GM21423 (cell line): Measurements from ENCODE around the gene TCP11L1.

ENCODE experiments used
- ATAC-seq: cut with Tn5 transposase; IDR thresholded peaks from one replicate; pipeline ENCODE4 v1.9.1; 2021; ENCODE audit warnings: mild to moderate bottlenecking, moderate library complexity; ENCODE audit not compliant: unreplicated experiment

TCP11L1 gene, protein sequence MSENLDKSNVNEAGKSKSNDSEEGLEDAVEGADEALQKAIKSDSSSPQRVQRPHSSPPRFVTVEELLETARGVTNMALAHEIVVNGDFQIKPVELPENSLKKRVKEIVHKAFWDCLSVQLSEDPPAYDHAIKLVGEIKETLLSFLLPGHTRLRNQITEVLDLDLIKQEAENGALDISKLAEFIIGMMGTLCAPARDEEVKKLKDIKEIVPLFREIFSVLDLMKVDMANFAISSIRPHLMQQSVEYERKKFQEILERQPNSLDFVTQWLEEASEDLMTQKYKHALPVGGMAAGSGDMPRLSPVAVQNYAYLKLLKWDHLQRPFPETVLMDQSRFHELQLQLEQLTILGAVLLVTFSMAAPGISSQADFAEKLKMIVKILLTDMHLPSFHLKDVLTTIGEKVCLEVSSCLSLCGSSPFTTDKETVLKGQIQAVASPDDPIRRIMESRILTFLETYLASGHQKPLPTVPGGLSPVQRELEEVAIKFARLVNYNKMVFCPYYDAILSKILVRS

DNA sequence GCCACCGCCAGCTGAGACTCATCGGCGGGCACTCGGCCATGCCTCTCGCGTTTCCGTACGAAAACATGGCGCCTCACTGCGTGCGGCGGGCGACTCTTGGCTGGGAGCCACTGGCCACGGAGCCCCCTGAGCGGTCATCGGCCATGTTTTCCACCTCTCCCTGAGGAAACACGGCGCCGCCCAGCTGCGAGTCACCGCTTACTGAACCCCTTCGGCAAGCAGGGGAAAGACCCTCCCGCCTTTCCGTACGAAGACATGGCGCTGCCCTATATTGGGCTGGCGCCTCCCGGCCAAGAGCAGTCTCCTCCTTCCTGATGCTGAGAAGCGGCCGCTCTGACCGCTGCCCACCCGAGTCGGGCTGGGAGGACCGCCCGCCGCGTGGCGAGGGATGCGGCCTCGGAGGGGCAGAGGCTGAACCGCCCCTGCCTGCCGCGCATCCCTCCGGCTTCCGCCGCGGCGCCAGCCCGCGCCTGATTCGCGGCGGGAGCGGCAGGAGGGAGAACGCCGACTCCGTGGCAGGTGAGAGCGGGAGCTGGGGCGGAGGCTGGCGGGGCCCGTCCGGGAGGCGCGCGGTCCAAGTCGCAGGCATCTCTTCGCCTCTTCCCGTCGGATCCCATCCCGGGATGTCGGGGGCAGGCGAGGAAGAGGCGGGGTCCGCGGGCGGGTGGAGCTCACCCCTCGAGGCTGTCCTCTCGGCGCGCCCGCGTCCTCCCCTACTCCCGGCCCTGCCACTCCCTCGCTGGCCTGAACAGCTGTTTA lies at the start of gene TCP11L1:
TSS of gene TCP11L1 (plus strand) at position 299 of the 759 bp plus-strand sequence. CDS start 4,202 bp downstream, outside the sequence.
- peak; percentile 78 for ATAC-seq

DNA sequence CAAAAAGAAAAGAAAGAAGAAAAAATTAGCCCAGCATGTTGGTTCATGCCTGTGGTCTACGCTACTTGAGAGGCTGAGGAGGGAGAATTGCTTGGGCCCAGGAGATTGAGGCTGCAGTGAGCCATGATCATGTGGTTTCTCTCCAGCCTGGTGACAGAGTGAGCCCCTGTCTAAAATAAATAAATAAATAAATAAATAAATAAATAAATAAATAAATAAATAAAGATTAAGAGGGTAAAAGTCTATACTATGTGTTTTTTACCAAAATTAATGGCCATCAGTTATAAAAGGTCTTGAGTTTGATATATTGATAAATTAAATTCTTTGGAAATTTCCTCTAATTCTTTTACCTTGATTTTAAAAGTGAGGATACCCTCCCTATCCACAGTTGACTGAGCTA lies 48.9 kb upstream of the TCP11L1 start:
- no peak for ATAC-seq

DNA sequence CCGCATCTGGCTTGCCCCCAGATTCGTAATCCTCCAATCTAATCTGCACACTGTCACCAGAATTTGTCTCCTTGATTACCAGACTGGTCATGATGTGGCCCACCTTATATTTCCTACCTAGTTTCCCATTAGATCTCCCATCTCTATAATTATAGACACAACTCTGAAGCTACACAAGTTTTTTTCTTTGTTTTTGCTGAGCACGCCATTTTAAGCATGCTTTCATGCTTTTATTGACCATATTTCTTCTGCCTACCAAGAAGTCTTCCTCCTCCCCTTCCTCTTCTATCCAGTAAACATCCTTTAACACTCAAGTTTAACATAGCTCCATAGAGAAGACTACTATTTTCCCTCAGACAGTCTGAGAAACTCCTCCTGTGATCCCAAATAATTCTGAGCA lies 47.9 kb upstream of the TCP11L1 start:
- no peak for ATAC-seq

DNA sequence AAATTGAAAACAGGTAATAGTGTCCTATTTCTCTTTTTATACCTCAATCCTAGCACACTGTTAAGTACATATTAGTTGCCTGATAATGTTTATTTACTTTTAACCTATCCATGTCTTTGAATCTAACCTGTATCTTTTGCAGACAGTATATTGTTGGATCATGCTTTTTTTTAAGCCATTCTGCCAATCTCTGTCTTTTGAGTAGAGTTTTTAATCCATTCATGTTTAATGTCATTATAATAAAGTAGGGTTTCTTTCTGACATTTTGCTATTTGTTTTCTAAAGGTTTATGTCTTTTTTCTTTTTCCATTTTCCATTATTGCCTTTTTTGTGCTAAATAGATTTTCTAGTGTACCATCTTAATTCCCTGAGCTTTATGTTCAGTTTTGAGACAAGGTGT lies 47.5 kb upstream of the TCP11L1 start:
- no peak for ATAC-seq

DNA sequence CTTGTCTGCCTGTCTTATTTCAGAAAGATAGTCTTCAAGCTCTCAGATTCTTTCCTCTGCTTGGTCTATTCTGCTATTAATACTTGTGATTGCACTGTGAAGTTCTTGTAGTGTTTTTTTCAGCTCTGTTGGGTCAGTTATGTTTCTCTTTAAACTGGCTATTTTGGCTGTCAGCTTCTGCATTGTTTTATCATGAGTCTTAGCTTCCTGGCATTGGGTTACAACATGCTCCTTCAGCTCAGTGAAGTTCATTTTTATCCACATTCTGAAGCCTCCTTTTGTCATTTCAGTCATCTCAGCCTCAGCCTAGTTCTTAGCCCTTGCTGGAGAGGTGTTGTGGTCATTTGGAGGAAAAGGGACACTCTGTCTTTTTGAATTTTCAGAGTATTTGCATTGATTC lies 39.2 kb upstream of the TCP11L1 start:
- no peak for ATAC-seq

DNA sequence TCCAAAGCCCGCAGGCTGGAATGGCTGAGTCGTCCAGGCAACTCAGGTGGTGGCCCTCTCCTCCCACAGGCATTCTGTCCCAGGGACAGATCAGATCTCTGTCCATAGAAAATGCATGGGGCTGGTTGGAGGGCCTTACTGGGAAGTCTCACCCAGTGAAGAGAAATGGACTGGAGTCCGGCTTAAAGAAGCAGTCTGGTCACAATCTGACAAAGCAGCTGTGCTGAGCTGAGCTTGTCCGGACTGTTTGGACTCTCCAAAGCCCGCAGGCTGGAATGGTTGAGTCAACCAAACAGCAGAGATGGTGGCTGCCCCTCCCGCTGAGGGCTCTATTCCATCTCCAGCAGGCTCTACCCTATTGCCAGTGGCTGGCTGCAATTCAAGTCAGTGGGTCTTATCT lies 38.1 kb upstream of the TCP11L1 start:
- ATAC-seq = no peak

DNA sequence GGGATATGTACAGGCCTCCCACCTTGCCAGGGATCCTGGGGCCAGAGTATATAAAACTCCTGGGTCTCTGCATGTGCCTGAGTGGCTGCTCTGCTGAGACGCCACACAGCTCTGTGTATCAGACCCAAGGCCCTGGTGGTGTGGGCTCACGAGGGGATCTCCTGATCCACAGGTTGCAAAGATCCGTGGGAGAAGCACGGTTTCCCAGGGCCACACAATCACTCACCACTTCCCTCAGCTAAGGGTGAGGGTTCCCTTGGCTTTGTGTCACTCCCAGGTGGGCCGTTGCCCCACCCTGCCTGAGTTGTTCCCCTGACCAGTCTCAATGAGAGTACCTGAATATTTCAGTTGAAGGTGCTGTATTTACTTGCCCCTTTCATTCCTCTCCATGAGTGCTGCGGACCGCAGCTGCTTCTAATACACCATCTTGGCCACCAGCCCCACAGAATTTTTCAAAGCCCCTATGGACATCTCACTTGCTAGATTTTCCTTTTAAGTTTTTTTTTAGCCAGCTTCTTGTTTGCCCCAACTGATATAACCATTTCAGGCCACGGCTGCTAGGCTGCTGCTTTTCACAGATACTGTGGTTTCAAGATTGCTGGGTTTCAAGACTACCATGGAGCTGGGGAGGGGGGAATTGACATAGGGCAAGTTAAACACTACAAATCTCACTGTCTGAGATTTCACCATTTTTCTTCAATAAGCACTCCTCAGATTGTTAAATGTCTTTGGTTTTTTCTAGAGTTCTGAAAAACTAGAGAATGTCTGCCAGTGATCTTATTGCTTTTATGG lies 37.4 kb upstream of the TCP11L1 start:
- ATAC-seq = no peak

DNA sequence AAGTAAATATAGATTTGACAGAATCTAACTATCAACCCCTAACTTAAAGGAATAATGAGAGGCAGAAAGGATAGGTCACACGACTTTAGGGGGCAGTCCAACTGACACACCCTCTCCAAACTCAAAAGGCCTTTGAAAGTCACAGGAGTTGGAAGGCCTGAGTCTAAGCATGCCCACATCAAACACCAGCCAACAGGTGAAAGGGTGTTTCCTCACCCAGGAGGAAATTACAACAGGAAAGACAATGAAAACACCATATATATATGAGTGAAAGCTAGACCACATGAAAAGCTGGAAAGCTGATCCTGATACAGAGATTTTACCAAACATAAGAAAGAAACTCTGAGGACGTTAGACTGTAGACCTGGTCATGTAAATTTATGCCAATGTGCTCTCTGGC lies 34.2 kb upstream of the TCP11L1 start:
- ATAC-seq = no peak

DNA sequence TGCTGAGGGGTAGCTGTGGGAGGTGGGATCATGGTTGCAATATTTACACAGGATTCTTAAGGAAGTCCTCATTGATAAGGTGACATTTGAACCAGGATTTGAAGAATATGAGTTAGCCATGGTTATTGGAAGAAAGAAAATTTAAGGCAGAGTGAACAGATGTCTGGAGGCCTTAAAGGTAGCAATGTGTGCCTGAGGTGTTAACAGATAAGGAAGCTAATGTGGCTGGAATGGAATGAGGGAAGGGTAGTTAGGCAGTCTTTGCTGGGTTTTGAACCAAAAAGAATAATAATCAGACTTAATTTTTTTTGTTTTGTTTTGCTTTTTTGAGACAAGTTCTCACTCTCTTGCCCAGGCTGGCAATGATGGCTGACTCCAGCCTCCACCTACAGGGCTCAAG lies 33.4 kb upstream of the TCP11L1 start:
- ATAC-seq = no peak

DNA sequence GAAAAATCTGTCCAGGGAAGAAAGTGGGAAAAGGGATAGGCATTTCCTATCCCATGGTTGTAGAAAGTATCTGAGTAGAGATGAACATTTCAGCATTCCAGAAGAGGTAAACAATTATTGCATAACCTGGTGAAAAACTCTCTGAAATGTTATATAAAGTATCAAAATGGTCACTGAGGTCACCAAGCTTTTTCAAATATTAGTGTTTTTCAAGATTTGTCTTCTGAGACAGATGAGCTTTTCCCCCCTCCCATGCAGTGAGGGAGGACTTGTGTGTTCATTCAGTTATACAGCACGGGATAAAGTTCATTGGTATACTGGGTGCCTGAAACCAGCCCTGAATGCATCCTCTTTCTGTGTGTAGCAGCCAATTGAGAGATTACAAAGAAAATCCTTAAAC lies 25.6 kb upstream of the TCP11L1 start:
- ATAC-seq = no peak

DNA sequence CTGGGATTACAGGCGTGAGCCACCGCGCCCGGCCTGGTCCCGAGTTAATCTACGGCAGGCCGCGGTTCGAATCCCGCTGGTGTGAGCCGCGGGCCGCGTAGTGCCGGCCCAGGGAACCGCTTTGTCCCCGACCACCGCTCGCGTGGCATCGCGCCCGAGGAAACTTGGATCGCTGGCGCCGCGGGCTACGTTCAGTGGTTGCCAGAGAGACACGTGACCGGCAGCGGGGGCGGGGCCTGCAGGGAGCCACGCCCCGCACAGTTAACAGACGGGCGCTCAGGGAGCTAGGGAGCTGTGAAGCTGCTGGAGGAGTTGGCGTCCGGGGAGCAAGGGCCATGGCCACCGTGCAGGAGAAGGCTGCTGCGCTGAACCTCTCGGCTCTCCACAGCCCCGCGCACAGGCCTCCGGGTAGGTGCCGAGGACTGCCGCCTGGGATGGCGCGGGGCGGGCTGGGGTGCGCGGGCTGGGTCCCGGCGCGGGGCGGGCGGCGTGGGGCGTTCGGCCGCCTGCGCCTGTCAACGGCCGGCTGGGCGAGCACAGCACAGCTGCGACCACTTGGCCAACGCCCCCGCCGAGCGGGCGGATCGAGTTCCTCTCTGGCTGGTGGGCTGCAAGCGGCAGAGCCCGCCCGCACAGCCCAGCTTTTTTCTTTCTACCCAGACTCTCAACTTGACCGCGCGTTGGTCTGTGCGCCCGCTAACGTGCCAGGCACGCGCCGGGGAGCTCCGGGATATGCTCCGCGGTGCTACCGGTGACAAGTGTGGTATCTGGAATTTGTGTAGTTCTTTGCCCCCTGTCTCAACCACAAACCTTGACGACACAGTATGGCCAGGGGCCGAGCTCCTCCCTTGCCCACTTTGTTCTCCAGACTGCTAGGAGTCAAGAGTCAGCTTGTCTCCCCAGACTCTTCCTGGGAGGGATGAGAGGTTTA lies 23.5 kb upstream of the TCP11L1 start, which contains the start of gene DEPDC7:
TSS of gene DEPDC7 (plus strand) at position 258 of the 931 bp plus-strand sequence. CDS start at position 336, 78 bp downstream.
- ATAC-seq = peak; percentile 77

DNA sequence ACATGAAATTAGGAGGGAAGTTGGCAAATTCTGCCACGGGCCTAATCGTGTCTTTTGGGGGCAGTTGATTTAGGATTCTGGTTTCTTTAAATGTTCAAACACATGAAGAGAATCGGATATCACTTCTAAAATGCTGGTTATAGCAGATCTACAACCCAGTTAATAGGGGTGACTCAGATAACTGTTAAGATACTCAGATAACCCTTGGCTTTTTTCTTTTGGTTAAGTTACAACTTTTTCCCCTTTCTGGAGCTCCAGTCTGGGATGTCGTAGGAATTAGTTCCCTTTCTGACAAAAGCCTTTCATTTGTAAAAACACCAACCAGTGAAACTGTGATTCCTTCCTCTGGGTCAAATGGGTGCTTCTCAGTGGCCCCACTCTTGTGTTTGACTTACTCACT lies 22.7 kb upstream of the TCP11L1 start:
- no peak for ATAC-seq

DNA sequence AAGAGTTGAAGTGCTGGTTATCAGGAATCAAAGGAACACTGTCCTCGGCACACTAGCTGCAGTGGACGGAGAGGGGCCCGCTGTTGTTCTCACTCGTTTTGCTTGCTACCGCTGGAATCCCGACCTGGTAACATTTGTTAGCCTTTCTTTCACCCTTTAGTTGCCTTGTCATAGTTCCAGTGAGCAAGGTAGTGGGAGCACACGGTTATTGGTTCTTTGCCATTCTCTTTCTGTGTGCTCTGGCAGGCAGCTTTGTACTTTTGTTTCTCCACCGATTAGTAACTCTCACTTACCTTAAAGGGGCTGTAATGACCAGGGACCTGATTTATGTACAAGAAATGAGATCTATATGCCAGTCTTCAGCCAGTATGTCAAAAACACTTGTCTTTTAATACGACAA lies 21.9 kb upstream of the TCP11L1 start:
- no peak for ATAC-seq

DNA sequence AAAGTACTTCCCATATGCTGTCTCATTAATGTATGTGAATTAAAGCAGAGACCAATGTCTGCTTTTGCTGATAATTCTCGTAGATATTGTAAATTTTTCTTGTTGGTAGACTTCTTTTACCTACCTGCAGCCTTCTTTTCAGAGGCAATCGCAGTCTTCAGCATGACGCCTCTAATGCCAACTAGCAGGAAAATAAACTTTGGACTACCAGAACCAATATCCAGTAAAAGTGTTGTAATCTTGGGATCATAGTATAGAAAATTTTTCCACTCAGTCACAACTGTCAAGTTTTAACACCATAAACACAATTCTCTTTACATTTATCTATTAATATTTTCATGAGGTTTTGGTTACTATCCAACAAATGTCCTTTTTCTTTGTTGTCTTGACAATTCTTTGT lies 21.4 kb upstream of the TCP11L1 start:
- no peak for ATAC-seq

DNA sequence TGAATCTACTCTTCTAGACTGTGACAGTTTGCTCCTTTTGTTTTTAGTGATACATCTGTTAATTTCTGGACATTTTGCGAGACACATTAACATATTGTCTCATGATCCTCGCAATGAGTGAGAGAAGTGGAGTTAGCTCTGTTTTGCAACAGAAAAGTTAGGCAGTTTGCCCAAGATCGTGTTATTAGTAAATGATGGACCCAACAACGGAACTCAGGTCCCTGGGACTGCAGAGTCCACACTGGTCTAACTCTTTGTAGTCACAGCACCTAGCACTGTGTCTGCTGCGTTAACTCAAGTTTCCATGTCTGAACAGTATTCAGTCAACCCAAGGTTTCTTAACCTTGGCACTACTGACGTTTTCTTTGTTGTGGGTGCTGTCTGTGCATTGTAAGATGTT lies 20.5 kb upstream of the TCP11L1 start:
- ATAC-seq = no peak

DNA sequence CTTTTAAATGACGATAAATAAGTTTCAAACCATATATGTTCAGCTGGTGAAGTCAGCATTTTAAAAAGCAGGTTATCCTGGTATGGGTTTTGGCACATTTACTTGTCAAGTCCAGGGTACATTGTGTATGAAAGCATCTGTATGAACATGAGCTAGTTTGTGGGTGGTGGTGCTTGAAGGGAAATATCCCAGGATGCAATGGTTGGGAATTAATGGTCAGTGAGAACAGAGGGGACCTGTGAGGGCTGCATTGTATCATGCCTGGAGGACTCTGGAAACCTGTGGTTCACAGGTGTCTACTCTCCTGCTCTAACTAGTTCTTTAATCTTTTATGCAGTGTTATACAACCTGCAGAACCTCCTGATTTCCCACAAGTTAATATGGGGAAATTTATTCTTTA lies 17.9 kb upstream of the TCP11L1 start:
- no peak for ATAC-seq

DNA sequence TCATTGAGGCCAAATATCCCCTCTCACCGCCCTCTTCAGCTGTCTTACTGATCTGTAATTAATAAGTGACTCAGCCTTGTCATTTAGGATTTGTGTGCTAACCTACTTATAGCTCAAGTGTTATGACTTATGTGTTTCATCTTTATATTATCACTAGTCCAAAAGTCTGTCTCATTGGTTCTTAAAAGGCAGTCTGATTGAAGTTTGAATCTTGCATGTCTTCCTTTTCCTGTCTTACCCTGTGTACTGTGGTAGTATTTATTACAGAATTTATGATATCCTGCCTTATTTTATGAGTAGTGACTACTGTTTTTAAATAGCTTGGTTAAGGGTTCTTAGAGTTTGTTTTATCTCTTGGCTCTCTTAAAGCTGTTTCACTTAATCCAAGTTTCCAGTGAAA lies 17.4 kb upstream of the TCP11L1 start:
- peak; percentile 52 for ATAC-seq

DNA sequence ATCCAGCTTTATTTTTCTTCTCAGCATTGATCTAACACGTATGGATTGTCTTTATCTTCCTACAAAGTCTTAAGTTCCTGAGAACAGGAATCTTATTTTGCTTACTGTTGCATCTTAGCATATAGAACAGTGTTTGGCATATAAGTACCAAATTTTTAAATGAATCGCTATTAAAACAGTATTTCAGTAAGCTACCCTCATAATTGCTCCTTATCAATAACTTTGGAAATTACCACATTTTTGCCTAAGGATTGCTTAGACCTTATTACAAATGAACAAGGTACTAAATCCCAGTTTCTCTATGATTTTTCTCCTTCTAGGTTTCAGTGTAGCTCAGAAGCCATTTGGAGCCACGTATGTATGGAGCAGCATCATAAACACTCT lies 14.0 kb upstream of the TCP11L1 start:
- ATAC-seq = no peak

DNA sequence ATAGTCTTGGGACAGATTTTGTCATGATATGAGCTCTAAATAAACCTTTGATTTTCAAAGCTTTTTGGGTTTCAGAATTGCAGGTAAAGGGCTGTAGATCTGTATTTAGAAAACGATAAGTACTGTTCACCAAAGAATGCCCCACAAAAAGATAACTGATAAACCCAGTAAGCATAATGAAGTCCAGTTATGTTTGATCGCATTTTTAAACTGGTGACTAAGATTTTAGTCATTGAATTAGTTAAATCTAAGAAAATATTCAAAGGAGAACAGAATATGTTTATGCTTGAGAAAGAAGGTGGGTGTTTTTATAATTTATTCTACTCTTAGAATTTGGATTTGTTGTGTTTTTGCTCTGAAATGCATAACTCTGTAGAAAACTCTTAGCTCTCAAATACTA lies 12.1 kb upstream of the TCP11L1 start:
- no peak for ATAC-seq
